22Rv1 (cell line): ENCODE data around the gene CCDC13.

Experiments
- H3K27ac ChIP-seq: fragments of 450-650 bp; 2 replicates; pipeline ENCODE4 v1.5.1; 2017
- CTCF ChIP-seq: fragments of 450-650 bp; IDR thresholded peaks from 2 replicates; pipeline ENCODE4 v1.5.1; 2017; ENCODE audit warnings: mild to moderate bottlenecking
- ZFX ChIP-seq: fragments of 450-650 bp; IDR thresholded peaks from 2 replicates; pipeline ENCODE4 v1.6.1; 2017; ENCODE audit warnings: antibody characterized with exemption, borderline replicate concordance

CCDC13 gene

GRCh38 chr3:42773409-42773751 is 327 bp upstream of the CCDC13 start:
- TF ChIP-seq CTCF, result no peak
- no peak for TF ChIP-seq ZFX
- H3K27ac ChIP-seq, result peak overlapping the region; percentile 32; the same call in 1 of the 2 replicates

- no peak overlapping the region for H3K27ac ChIP-seq
- TF ChIP-seq ZFX (no peak), CTCF (no peak)
Observed at GRCh38 chr3:42771271-42771670, 1.8 kb downstream of the CCDC13 start.

- H3K27ac ChIP-seq, result no peak overlapping the region
- TF ChIP-seq ZFX (no peak), CTCF (no peak)
Observed at GRCh38 chr3:42769477-42770131, 3.4 kb downstream of the CCDC13 start.

GRCh38 chr3:42764561-42765295 is 8.3 kb downstream of the CCDC13 start:
- H3K27ac ChIP-seq, result no peak overlapping the region
- no peak for TF ChIP-seq CTCF
- TF ChIP-seq ZFX, result no peak

- TF ChIP-seq ZFX, result no peak
- TF ChIP-seq CTCF, result no peak
- H3K27ac ChIP-seq, result no peak overlapping the region
Observed at GRCh38 chr3:42764115-42764514, 8.9 kb downstream of the CCDC13 start.

- no peak for TF ChIP-seq ZFX
- TF ChIP-seq CTCF, result no peak
- H3K27ac ChIP-seq, result peak overlapping the region; percentile 5; the same call in 1 of the 2 replicates
Observed at GRCh38 chr3:42763021-42763420, 10.0 kb downstream of the CCDC13 start.

- TF ChIP-seq CTCF (no peak), ZFX (no peak)
- peak overlapping the region; percentile 5; the same call in 1 of the 2 replicates for H3K27ac ChIP-seq
Observed at GRCh38 chr3:42762046-42762724, 10.9 kb downstream of the CCDC13 start.
